ENCODE measurements around the gene TNFRSF19.

The TNFRSF19 gene

GRCh38 chr13:23623394-23623793, 53.2 kb downstream of the TNFRSF19 start:
- H2AK5ac ChIP-seq (ENCODE audit: low read length): no peak overlapping the region
- no peak overlapping the region for H3K18ac ChIP-seq (ENCODE audit: low read length)
- H4K8ac ChIP-seq (ENCODE audit: low read depth, low read length): no peak overlapping the region
- no peak overlapping the region for H3K9ac ChIP-seq (ENCODE audit: low read length)
- H2BK5ac ChIP-seq (ENCODE audit: low read length): no peak overlapping the region
- no peaks in the 10 kb centered on the region for H3K27me3 ChIP-seq (ENCODE audit: insufficient read depth, low read length, poor library complexity)
- no peak overlapping the region for H3K23ac ChIP-seq (ENCODE audit: low read length)
- no peaks in the 10 kb centered on the region for H3K4me1 ChIP-seq (ENCODE audit: control insufficient read depth, low read depth, low read length)
- no CpG with 5 or more reads among the region's 3 CpGs for WGBS (ENCODE audit: extremely low coverage, insufficient coverage, low lambda C conversion rate)
- H3K4ac ChIP-seq (ENCODE audit: low read depth, low read length): no peak overlapping the region
- H3K56ac ChIP-seq (ENCODE audit: low read length): no peak overlapping the region
- H4K5ac ChIP-seq (ENCODE audit: low read length): no peak overlapping the region
- no peaks in the 10 kb centered on the region for H3K79me1 ChIP-seq (ENCODE audit: low read length)
- no peak overlapping the region for H2BK15ac ChIP-seq (replicated peaks; ENCODE audit: low read depth)
- H3K4me2 ChIP-seq (ENCODE audit: low read length): no peak overlapping the region
- no peaks in the 10 kb centered on the region for H3K79me2 ChIP-seq (ENCODE audit: control insufficient read depth, insufficient read depth, low read length)
- no peak overlapping the region for H3K4me3 ChIP-seq (ENCODE audit: low read length)
- H2BK120ac ChIP-seq (ENCODE audit: low read depth, low read length): no peak overlapping the region
- DNase-seq: no peak
- no peak overlapping the region for H3K27ac ChIP-seq (ENCODE audit: low read depth, low read length)
- no peaks in the 10 kb centered on the region for H3K36me3 ChIP-seq (ENCODE audit: control insufficient read depth, insufficient read depth, low read length)

GRCh38 chr13:23626700-23627099, 56.5 kb downstream of the TNFRSF19 start:
- Histone ChIP-seq H4K5ac (ENCODE audit: low read length) (no peak overlapping the region), H3K4me1 (ENCODE audit: control insufficient read depth, low read depth, low read length) (peaks cover 9% of the 10 kb centered on the region), H3K27ac (ENCODE audit: low read depth, low read length) (no peak overlapping the region), H2BK15ac (replicated peaks; ENCODE audit: low read depth) (no peak overlapping the region), H3K23ac (ENCODE audit: low read length) (no peak overlapping the region), H3K4me2 (ENCODE audit: low read length) (no peak overlapping the region), H4K8ac (ENCODE audit: low read depth, low read length) (no peak overlapping the region), H2BK5ac (ENCODE audit: low read length) (no peak overlapping the region), H3K79me2 (ENCODE audit: control insufficient read depth, insufficient read depth, low read length) (no peaks in the 10 kb centered on the region), H3K9ac (ENCODE audit: low read length) (no peak overlapping the region), H3K56ac (ENCODE audit: low read length) (peak overlapping the region; percentile 22), H3K79me1 (ENCODE audit: low read length) (no peaks in the 10 kb centered on the region), H3K4me3 (ENCODE audit: low read length) (no peak overlapping the region), H3K18ac (ENCODE audit: low read length) (peak overlapping the region; percentile 42), H3K27me3 (ENCODE audit: insufficient read depth, low read length, poor library complexity) (no peaks in the 10 kb centered on the region), H2AK5ac (ENCODE audit: low read length) (no peak overlapping the region), H3K4ac (ENCODE audit: low read depth, low read length) (no peak overlapping the region), H3K36me3 (ENCODE audit: control insufficient read depth, insufficient read depth, low read length) (no peaks in the 10 kb centered on the region), H2BK120ac (ENCODE audit: low read depth, low read length) (no peak overlapping the region)
- DNase-seq: no peak
- no CpG with 5 or more reads among the region's 8 CpGs for WGBS (ENCODE audit: extremely low coverage, insufficient coverage, low lambda C conversion rate)

- Histone ChIP-seq H3K4me2 (ENCODE audit: low read length) (no peak overlapping the region), H3K79me2 (ENCODE audit: control insufficient read depth, insufficient read depth, low read length) (no peaks in the 10 kb centered on the region), H3K79me1 (ENCODE audit: low read length) (no peaks in the 10 kb centered on the region), H2BK5ac (ENCODE audit: low read length) (no peak overlapping the region), H3K36me3 (ENCODE audit: control insufficient read depth, insufficient read depth, low read length) (no peaks in the 10 kb centered on the region), H3K18ac (ENCODE audit: low read length) (no peak overlapping the region), H3K23ac (ENCODE audit: low read length) (no peak overlapping the region), H3K56ac (ENCODE audit: low read length) (no peak overlapping the region), H3K4me1 (ENCODE audit: control insufficient read depth, low read depth, low read length) (peaks cover 14% of the 10 kb centered on the region), H4K8ac (ENCODE audit: low read depth, low read length) (no peak overlapping the region), H3K4me3 (ENCODE audit: low read length) (no peak overlapping the region), H2BK15ac (replicated peaks; ENCODE audit: low read depth) (no peak overlapping the region), H4K5ac (ENCODE audit: low read length) (no peak overlapping the region), H3K27ac (ENCODE audit: low read depth, low read length) (no peak overlapping the region), H3K27me3 (ENCODE audit: insufficient read depth, low read length, poor library complexity) (no peaks in the 10 kb centered on the region), H3K4ac (ENCODE audit: low read depth, low read length) (no peak overlapping the region), H3K9ac (ENCODE audit: low read length) (no peak overlapping the region), H2BK120ac (ENCODE audit: low read depth, low read length) (no peak overlapping the region), H2AK5ac (ENCODE audit: low read length) (no peak overlapping the region)
- WGBS (ENCODE audit: extremely low coverage, insufficient coverage, low lambda C conversion rate): no CpG with 5 or more reads among the region's 8 CpGs
- no peak for DNase-seq
Observed at GRCh38 chr13:23627410-23627809, 57.2 kb downstream of the TNFRSF19 start.

- H3K36me3 ChIP-seq (ENCODE audit: control insufficient read depth, insufficient read depth, low read length): no peaks in the 10 kb centered on the region
- H3K4me2 ChIP-seq (ENCODE audit: low read length): no peak overlapping the region
- peaks cover 16% of the 10 kb centered on the region for H3K4me1 ChIP-seq (ENCODE audit: control insufficient read depth, low read depth, low read length)
- H3K9ac ChIP-seq (ENCODE audit: low read length): no peak overlapping the region
- no peak overlapping the region for H3K27ac ChIP-seq (ENCODE audit: low read depth, low read length)
- H2BK120ac ChIP-seq (ENCODE audit: low read depth, low read length): no peak overlapping the region
- H3K4ac ChIP-seq (ENCODE audit: low read depth, low read length): no peak overlapping the region
- no peaks in the 10 kb centered on the region for H3K27me3 ChIP-seq (ENCODE audit: insufficient read depth, low read length, poor library complexity)
- no peak overlapping the region for H3K4me3 ChIP-seq (ENCODE audit: low read length)
- no peaks in the 10 kb centered on the region for H3K79me1 ChIP-seq (ENCODE audit: low read length)
- H4K5ac ChIP-seq (ENCODE audit: low read length): no peak overlapping the region
- H2BK5ac ChIP-seq (ENCODE audit: low read length): no peak overlapping the region
- no peak overlapping the region for H2BK15ac ChIP-seq (replicated peaks; ENCODE audit: low read depth)
- DNase-seq: no peak
- no peak overlapping the region for H3K56ac ChIP-seq (ENCODE audit: low read length)
- no CpG with 5 or more reads among the region's 3 CpGs for WGBS (ENCODE audit: extremely low coverage, insufficient coverage, low lambda C conversion rate)
- H3K23ac ChIP-seq (ENCODE audit: low read length): no peak overlapping the region
- H3K79me2 ChIP-seq (ENCODE audit: control insufficient read depth, insufficient read depth, low read length): no peaks in the 10 kb centered on the region
- no peak overlapping the region for H3K18ac ChIP-seq (ENCODE audit: low read length)
- no peak overlapping the region for H2AK5ac ChIP-seq (ENCODE audit: low read length)
- no peak overlapping the region for H4K8ac ChIP-seq (ENCODE audit: low read depth, low read length)
Observed at GRCh38 chr13:23628250-23628649, 58.0 kb downstream of the TNFRSF19 start.

- no peak overlapping the region for H2BK15ac ChIP-seq (replicated peaks; ENCODE audit: low read depth)
- WGBS (ENCODE audit: extremely low coverage, insufficient coverage, low lambda C conversion rate): no CpG with 5 or more reads among the region's 5 CpGs
- no peak overlapping the region for H3K4ac ChIP-seq (ENCODE audit: low read depth, low read length)
- H3K4me2 ChIP-seq (ENCODE audit: low read length): no peak overlapping the region
- H2BK120ac ChIP-seq (ENCODE audit: low read depth, low read length): no peak overlapping the region
- H3K79me2 ChIP-seq (ENCODE audit: control insufficient read depth, insufficient read depth, low read length): no peaks in the 10 kb centered on the region
- no peaks in the 10 kb centered on the region for H3K27me3 ChIP-seq (ENCODE audit: insufficient read depth, low read length, poor library complexity)
- no peak overlapping the region for H4K5ac ChIP-seq (ENCODE audit: low read length)
- peak overlapping the region; percentile 18 for H2AK5ac ChIP-seq (ENCODE audit: low read length)
- H3K9ac ChIP-seq (ENCODE audit: low read length): no peak overlapping the region
- peaks cover 16% of the 10 kb centered on the region for H3K4me1 ChIP-seq (ENCODE audit: control insufficient read depth, low read depth, low read length)
- no peak overlapping the region for H3K18ac ChIP-seq (ENCODE audit: low read length)
- DNase-seq: no peak
- no peak overlapping the region for H3K27ac ChIP-seq (ENCODE audit: low read depth, low read length)
- H2BK5ac ChIP-seq (ENCODE audit: low read length): peak overlapping the region; percentile 10
- no peak overlapping the region for H3K4me3 ChIP-seq (ENCODE audit: low read length)
- no peak overlapping the region for H4K8ac ChIP-seq (ENCODE audit: low read depth, low read length)
- H3K36me3 ChIP-seq (ENCODE audit: control insufficient read depth, insufficient read depth, low read length): no peaks in the 10 kb centered on the region
- no peaks in the 10 kb centered on the region for H3K79me1 ChIP-seq (ENCODE audit: low read length)
- no peak overlapping the region for H3K23ac ChIP-seq (ENCODE audit: low read length)
- no peak overlapping the region for H3K56ac ChIP-seq (ENCODE audit: low read length)
Observed at GRCh38 chr13:23628765-23629565, 58.8 kb downstream of the TNFRSF19 start.
